Astrocyte (in vitro differentiated cells and primary cell): ENCODE data around the gene ALDOA. TPM values are rescaled to one million over a fixed set of nuclear protein-coding genes. Genes with fewer than 3 reads are reported as not detected.

Experiments
- DNase-seq: peaks from one replicate; pipeline ENCODE4 v3.0.0-alpha.2; 2010; ENCODE audit warnings: low read depth
- FAIRE-seq: peaks from 2 replicates; lab custom pipeline; 2011; peaks lifted over from hg19 to GRCh38; lab: Jason Lieb, UNC
- H2AFZ ChIP-seq: 2 replicates; pipeline ENCODE4 v1.6.0; 2012; ENCODE audit warnings: low read depth, low read length, inconsistent platforms
- H3K27ac ChIP-seq: 2 replicates; pipeline ENCODE4 v1.5.1; 2011; ENCODE audit warnings: low read depth, low read length, inconsistent platforms
- H3K27me3 ChIP-seq: 2 replicates; pipeline ENCODE4 v1.6.0; 2011; ENCODE audit warnings: low read length, inconsistent platforms; ENCODE audit not compliant: insufficient read depth
- H3K36me3 ChIP-seq: 2 replicates; pipeline ENCODE4 v1.5.1; 2011; ENCODE audit warnings: low read length, inconsistent platforms; ENCODE audit not compliant: insufficient read depth
- H3K4me1 ChIP-seq: 2 replicates; pipeline ENCODE4 v1.5.1; 2011; ENCODE audit warnings: low read length, inconsistent platforms; ENCODE audit not compliant: insufficient read depth
- H3K4me2 ChIP-seq: 2 replicates; pipeline ENCODE4 v1.6.0; 2012; ENCODE audit warnings: low read length, inconsistent platforms
- H3K4me3 ChIP-seq: 2 replicates; pipeline ENCODE4 v1.5.1; 2011; ENCODE audit warnings: low read depth, mild to moderate bottlenecking, low read length, inconsistent platforms; ENCODE audit not compliant: insufficient read depth
- H3K79me2 ChIP-seq: 2 replicates; pipeline ENCODE4 v1.6.0; 2012; ENCODE audit warnings: mild to moderate bottlenecking, low read length, inconsistent platforms; ENCODE audit not compliant: insufficient read depth
- H3K9ac ChIP-seq: 2 replicates; pipeline ENCODE4 v1.6.0; 2012; ENCODE audit warnings: mild to moderate bottlenecking, low read length, inconsistent platforms
- H3K9me3 ChIP-seq: 2 replicates; pipeline ENCODE4 v1.5.1; 2012; ENCODE audit warnings: low read depth, mild to moderate bottlenecking, low read length, inconsistent platforms; ENCODE audit not compliant: insufficient read depth
- H4K20me1 ChIP-seq: 2 replicates; pipeline ENCODE4 v1.6.0; 2012; ENCODE audit warnings: low read length, inconsistent platforms; ENCODE audit not compliant: insufficient read depth
- H3K27ac Mint-ChIP-seq: one replicate; pipeline ENCODE4 v1.8.0; 2021; ENCODE audit warnings: mild to moderate bottlenecking, mixed read lengths; ENCODE audit not compliant: unreplicated experiment
- H3K27me3 Mint-ChIP-seq: one replicate; pipeline ENCODE4 v1.8.0; 2021; ENCODE audit warnings: low read depth, mixed read lengths; ENCODE audit not compliant: unreplicated experiment
- H3K36me3 Mint-ChIP-seq: one replicate; pipeline ENCODE4 v1.8.0; 2021; ENCODE audit warnings: low read depth, mixed read lengths; ENCODE audit not compliant: unreplicated experiment
- H3K4me1 Mint-ChIP-seq: one replicate; pipeline ENCODE4 v1.8.0; 2021; ENCODE audit warnings: low read depth, mixed read lengths; ENCODE audit not compliant: unreplicated experiment
- H3K4me3 Mint-ChIP-seq: one replicate; pipeline ENCODE4 v1.8.0; 2021; ENCODE audit warnings: mild to moderate bottlenecking, moderate library complexity, mixed read lengths; ENCODE audit not compliant: unreplicated experiment
- H3K9me3 Mint-ChIP-seq: one replicate; pipeline ENCODE4 v1.8.0; 2021; ENCODE audit warnings: mild to moderate bottlenecking, mixed read lengths; ENCODE audit not compliant: unreplicated experiment
- CTCF ChIP-seq: IDR thresholded peaks from 2 replicates; pipeline ENCODE4 v1.5.1; 2011; ENCODE audit warnings: low read depth, mild to moderate bottlenecking, inconsistent platforms, low read length, moderate library complexity; ENCODE audit not compliant: insufficient read depth
- EZH2 ChIP-seq: IDR thresholded peaks from 2 replicates; pipeline ENCODE4 v1.6.1; 2012; ENCODE audit warnings: mild to moderate bottlenecking, low read length, inconsistent platforms; ENCODE audit not compliant: insufficient read depth
- total RNA-seq: library from RNA; stranded (reverse); gene quantifications from 2 replicates; pipeline ENCODE4 v1.2.1, GENCODE V29; 2021

The ALDOA gene
- total RNA-seq, 1 donor from 2014 or later = 1,795 TPM

DNA sequence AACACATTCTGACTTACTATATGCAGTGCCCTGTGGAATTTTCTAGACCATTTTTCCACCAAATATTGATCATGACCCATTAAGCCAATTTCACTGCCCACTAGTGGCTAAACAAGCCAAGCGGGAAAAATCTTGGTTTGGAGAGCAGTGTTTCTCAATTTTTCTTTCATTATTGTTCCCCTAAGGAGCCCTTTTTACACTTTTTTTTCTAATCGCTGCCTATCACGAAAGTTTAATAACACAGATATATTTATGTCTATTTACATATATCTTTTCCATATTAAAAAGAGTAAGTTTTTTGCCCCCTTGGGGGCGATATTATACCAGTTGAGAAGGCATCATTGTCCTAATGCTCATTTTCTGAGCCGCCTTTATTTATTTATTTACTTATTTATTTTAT is 23.7 kb upstream of the ALDOA start:
- Mint-ChIP-seq H3K9me3 (peaks cover 1% of the 10 kb centered on the region), H3K36me3 (no peaks in the 10 kb centered on the region), H3K27ac (no peak overlapping the region), H3K4me1 (no peaks in the 10 kb centered on the region), H3K27me3 (peaks cover 14% of the 10 kb centered on the region), H3K4me3 (no peak overlapping the region)
- H2AFZ ChIP-seq = no peak overlapping the region
- no peaks in the 10 kb centered on the region for H4K20me1 ChIP-seq
- no peak for TF ChIP-seq EZH2
- peak; percentile 43 for TF ChIP-seq CTCF
- no peaks in the 10 kb centered on the region for H3K36me3 ChIP-seq
- no peak overlapping the region for H3K4me2 ChIP-seq
- no peaks in the 10 kb centered on the region for H3K4me1 ChIP-seq
- FAIRE-seq (no peak), DNase-seq (no peak)
- no peaks in the 10 kb centered on the region for H3K79me2 ChIP-seq
- H3K27me3 ChIP-seq = peaks cover 2% of the 10 kb centered on the region
- H3K27ac ChIP-seq = no peak overlapping the region
- no peaks in the 10 kb centered on the region for H3K9me3 ChIP-seq
- H3K4me3 ChIP-seq = no peak overlapping the region
- H3K9ac ChIP-seq = no peak overlapping the region

- Histone ChIP-seq H3K27ac (no peak overlapping the region), H3K4me1 (no peaks in the 10 kb centered on the region), H3K9ac (no peak overlapping the region), H3K4me2 (no peak overlapping the region), H2AFZ (no peak overlapping the region), H3K36me3 (no peaks in the 10 kb centered on the region), H3K79me2 (no peaks in the 10 kb centered on the region), H4K20me1 (no peaks in the 10 kb centered on the region), H3K27me3 (no peaks in the 10 kb centered on the region), H3K9me3 (no peaks in the 10 kb centered on the region), H3K4me3 (no peak overlapping the region)
- peaks cover 1% of the 10 kb centered on the region for H3K9me3 Mint-ChIP-seq
- peaks cover 11% of the 10 kb centered on the region for H3K27me3 Mint-ChIP-seq
- peaks cover 2% of the 10 kb centered on the region for H3K4me1 Mint-ChIP-seq
- DNase-seq (no peak), FAIRE-seq (no peak)
- TF ChIP-seq CTCF (no peak), EZH2 (no peak)
- no peak overlapping the region for H3K4me3 Mint-ChIP-seq
- no peaks in the 10 kb centered on the region for H3K36me3 Mint-ChIP-seq
- no peak overlapping the region for H3K27ac Mint-ChIP-seq
These were observed 19.4 kb upstream of the ALDOA start for GRCh38 chr16:30046178-30046577.

DNA sequence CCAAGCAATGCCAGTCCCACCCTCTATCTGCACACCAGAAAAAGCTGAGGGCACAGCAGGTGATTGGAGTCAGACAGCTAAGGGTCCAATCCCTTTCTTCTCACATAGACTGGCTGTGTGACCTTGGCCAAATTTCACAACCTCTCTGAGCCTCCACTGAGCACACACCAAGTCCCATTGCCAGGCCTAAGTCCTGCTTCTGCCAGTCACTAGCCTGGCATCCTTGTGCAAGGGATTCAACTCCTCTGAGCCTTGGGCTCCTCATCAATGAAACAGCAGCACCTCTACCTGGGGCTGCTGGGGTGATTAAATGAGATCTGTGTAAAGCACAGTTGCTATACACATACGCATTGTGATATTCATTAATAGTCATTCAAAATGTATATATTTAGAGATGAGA is 19.0 kb upstream of the ALDOA start:
- peaks cover 11% of the 10 kb centered on the region for H3K27me3 Mint-ChIP-seq
- no peak overlapping the region for H3K4me2 ChIP-seq
- FAIRE-seq (no peak), DNase-seq (no peak)
- peaks cover 1% of the 10 kb centered on the region for H3K9me3 Mint-ChIP-seq
- no peaks in the 10 kb centered on the region for H3K36me3 ChIP-seq
- no peak overlapping the region for H3K4me3 ChIP-seq
- H3K4me3 Mint-ChIP-seq = no peak overlapping the region
- H3K27ac ChIP-seq = no peak overlapping the region
- H3K36me3 Mint-ChIP-seq = no peaks in the 10 kb centered on the region
- no peaks in the 10 kb centered on the region for H3K9me3 ChIP-seq
- peaks cover under 1% of the 10 kb centered on the region for H3K4me1 ChIP-seq
- TF ChIP-seq EZH2 (no peak), CTCF (no peak)
- H3K27ac Mint-ChIP-seq = no peak overlapping the region
- H3K27me3 ChIP-seq = no peaks in the 10 kb centered on the region
- H3K9ac ChIP-seq = no peak overlapping the region
- no peak overlapping the region for H2AFZ ChIP-seq
- no peaks in the 10 kb centered on the region for H4K20me1 ChIP-seq
- peaks cover 3% of the 10 kb centered on the region for H3K4me1 Mint-ChIP-seq
- no peaks in the 10 kb centered on the region for H3K79me2 ChIP-seq
